Transverse colon (tissue), 4 donors: ENCODE results near the gene IFNG-AS1. TPM values are rescaled to one million over a fixed set of nuclear protein-coding genes. Genes with fewer than 3 reads are reported as not detected.
A peak's percentile ranks its signal among the peaks of the same experiment; 100 is the strongest.

Source experiments
- DNase-seq: peaks from one replicate; pipeline ENCODE4 v3.0.0-alpha.2; 2019
- H3K27ac ChIP-seq, 4 donors: fragments of 200-600 bp; sonication (generic); 2 replicates each; pipeline ENCODE4 v1.5.1; 2016 to 2018; ENCODE audit warnings: inconsistent platforms in 4 of 4
- H3K27me3 ChIP-seq: fragments of 200-600 bp; sonication (generic); 2 replicates; pipeline ENCODE4 v1.5.1; 2017; ENCODE audit warnings: inconsistent platforms
- H3K36me3 ChIP-seq, 4 donors: fragments of 200-600 bp; sonication (generic); 2 replicates each; pipeline ENCODE4 v1.5.1; 2017 to 2019; ENCODE audit warnings: inconsistent platforms in 4 of 4
- H3K4me1 ChIP-seq, 4 donors: fragments of 200-600 bp; sonication (generic); 2 replicates each; pipeline ENCODE4 v1.5.1; 2017 to 2020; ENCODE audit warnings: inconsistent platforms in 4 of 4
- H3K4me3 ChIP-seq, 4 donors: fragments of 200-600 bp; sonication (generic); 1 replicate in 1 of 4; 2 replicates in 3 of 4; pipeline versions ENCODE4 v1.5.1 to v1.6.1; 2017 to 2019; ENCODE audit warnings: inconsistent platforms in 4 of 4
- H3K9me3 ChIP-seq, 2 donors: fragments of 200-600 bp; sonication (generic); 2 replicates each; pipeline ENCODE4 v1.5.1; 2017 to 2019; ENCODE audit warnings: inconsistent platforms in 2 of 2
- EP300 ChIP-seq: sonication (generic); formaldehyde crosslinking; IDR thresholded peaks from one replicate; pipeline ENCODE4 v1.6.1; 2017; ENCODE audit warnings: antibody characterized with exemption, low read depth
- POLR2A ChIP-seq: fragments of 450-650 bp; IDR thresholded peaks from one replicate; pipeline ENCODE4 v1.6.1; 2016; ENCODE audit warnings: antibody characterized with exemption, mild to moderate bottlenecking, moderate library complexity
- POLR2AphosphoS5 ChIP-seq, 3 donors: sonication (generic); formaldehyde crosslinking; IDR thresholded peaks; one replicate each; pipeline ENCODE4 v1.6.1; 2016; ENCODE audit warnings: antibody characterized with exemption in 3 of 3
- WGBS, 2 donors: methylation state at CpG; one replicate each; pipeline ENCODE4 v1.1.5; 2018; ENCODE audit warnings: low coverage in 1 of 2; 5-methylcytosine and 5-hydroxymethylcytosine counted together
- in situ Hi-C, 4 donors: fragments of 200-750 bp; cut with MboI; loops; one replicate each; pipeline versions ENCODE4 v1.15.0 to v1.15.1; 2017; ENCODE audit warnings: low sequenced_read_pairs in 3 of 4, low pct_ligation_motif_present in 1 of 4, low pct_unique_long_range_greater_than_20kb in 1 of 4
- intact Hi-C: fragments of 100-400 bp; cut with DNase I; formaldehyde crosslinking; loops from one replicate; pipeline ENCODE4 v1.15.1; 2023; ENCODE audit warnings: low total_unique reads
- total RNA-seq, 4 donors: library from RNA; depleted of rRNA; stranded (reverse); fragments of >200 nt; gene quantifications; one replicate each; pipeline ENCODE4 v1.1.0, GENCODE V29; 2016
- TF ChIP-seq, protein P1 (sequence below), 5 experiments: fragments of 200-600 bp in 3 of 5; fragments of 450-650 bp in 2 of 5; sonication (generic) in 3 of 5; IDR thresholded peaks; 1 replicate in 2 of 5; 2 replicates in 3 of 5; pipeline ENCODE4 v1.5.1; 2016 to 2017; ENCODE audit warnings: antibody characterized with exemption in 5 of 5, inconsistent platforms in 3 of 5, mild to moderate bottlenecking in 2 of 5, moderate library complexity in 1 of 5

The IFNG-AS1 gene
- total RNA-seq, 4 donors from 2014 or later, result 0.68 to 7.1 TPM; not detected in 2

DNA sequence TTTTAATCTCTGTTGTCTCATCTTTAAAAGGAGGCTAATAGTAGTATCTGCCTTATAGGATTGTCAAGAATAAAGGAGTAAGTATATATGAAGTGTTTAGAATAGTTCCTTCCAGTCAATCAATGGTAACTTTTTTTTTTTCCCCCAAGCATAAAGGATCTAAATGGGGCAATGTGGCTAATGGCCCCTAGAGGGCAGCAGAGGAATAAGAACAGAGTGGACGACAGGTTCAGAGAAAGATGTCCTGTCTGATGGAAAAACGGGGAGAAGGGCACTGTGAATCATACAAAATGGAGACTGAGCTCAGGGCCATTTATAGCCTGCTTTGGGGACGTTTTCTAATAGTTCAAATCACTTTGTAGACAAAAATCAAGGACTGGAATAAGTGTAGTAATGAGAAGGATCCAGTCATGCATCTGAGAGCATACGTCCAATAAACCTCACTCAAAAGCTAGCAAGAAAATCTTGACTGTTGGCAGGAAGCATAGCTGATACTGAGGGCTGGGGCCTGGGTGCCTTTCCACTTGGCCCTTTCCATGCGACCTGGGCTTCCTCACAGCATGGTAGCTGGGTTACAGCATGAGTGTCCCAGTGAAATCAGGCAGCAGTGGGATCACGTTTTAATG, 51.3 kb downstream of the IFNG-AS1 start:
- no peaks in the 10 kb centered on the region for H3K36me3 ChIP-seq
- peak; percentile 63 for DNase-seq
- H3K9me3 ChIP-seq, result no peaks in the 10 kb centered on the region
- intact Hi-C loops, result no loop called here
- TF ChIP-seq POLR2A (no peak), POLR2AphosphoS5 (IDR thresholded peaks at IDR 0.05) (no peak), EP300 (no peak)
- TF ChIP-seq, protein P1, sequence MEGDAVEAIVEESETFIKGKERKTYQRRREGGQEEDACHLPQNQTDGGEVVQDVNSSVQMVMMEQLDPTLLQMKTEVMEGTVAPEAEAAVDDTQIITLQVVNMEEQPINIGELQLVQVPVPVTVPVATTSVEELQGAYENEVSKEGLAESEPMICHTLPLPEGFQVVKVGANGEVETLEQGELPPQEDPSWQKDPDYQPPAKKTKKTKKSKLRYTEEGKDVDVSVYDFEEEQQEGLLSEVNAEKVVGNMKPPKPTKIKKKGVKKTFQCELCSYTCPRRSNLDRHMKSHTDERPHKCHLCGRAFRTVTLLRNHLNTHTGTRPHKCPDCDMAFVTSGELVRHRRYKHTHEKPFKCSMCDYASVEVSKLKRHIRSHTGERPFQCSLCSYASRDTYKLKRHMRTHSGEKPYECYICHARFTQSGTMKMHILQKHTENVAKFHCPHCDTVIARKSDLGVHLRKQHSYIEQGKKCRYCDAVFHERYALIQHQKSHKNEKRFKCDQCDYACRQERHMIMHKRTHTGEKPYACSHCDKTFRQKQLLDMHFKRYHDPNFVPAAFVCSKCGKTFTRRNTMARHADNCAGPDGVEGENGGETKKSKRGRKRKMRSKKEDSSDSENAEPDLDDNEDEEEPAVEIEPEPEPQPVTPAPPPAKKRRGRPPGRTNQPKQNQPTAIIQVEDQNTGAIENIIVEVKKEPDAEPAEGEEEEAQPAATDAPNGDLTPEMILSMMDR (IDR thresholded peaks at IDR 0.05), result peak; percentile 66 to 87 (median 82)
- in situ Hi-C loops, result loop anchor here in 2 of 4 donors (25.0 kb wide), 1 partner anchor 272 kb away; no protein-coding TSS in a partner anchor
- 30% methylated on average over 6 of the region's 6 CpGs; no CpG with 5 or more reads in 1 of the 2 donors for WGBS, 2 donors
- no peaks in the 10 kb centered on the region for H3K4me1 ChIP-seq
- no peak overlapping the region for H3K4me3 ChIP-seq
- no peak overlapping the region for H3K27ac ChIP-seq
- H3K27me3 ChIP-seq, result no peaks in the 10 kb centered on the region

DNA sequence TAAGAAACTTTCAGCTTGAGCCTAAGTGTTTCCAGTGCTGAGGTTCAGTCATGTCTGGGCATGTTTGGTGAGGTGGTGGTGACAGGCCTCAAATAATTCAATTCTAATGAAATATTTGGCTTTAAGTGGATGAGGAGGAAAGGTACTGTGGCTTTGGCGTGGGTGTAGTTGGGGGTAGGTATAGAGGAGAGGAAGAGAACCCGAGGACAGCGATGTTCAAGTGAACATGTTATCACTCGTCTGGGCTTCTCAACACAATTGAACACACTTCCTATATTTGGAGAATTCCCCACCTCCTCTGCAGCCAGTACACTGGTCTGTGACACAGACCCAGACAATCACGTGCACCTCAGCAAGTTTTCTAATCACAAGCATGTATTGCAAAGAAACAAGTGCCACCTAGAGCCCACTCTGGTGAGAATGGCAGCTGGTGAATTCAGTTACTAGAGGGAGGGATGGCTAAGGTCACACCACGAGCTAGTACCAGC, 53.0 kb downstream of the IFNG-AS1 start:
- Histone ChIP-seq H3K27ac (no peak overlapping the region), H3K36me3 (no peaks in the 10 kb centered on the region), H3K4me1 (no peaks in the 10 kb centered on the region), H3K4me3 (no peak overlapping the region), H3K9me3 (no peaks in the 10 kb centered on the region), H3K27me3 (no peaks in the 10 kb centered on the region)
- in situ Hi-C loops, result loop anchor here in 2 of 4 donors (25.0 kb wide), 1 partner anchor 270 kb away; no protein-coding TSS in a partner anchor
- intact Hi-C loops, result no loop called here
- WGBS, 2 donors, result 66 to 70% methylated on average over 3 to 6 of the region's 6 CpGs
- TF ChIP-seq POLR2A, result no peak
- no peak for TF ChIP-seq EP300
- no peak for TF ChIP-seq POLR2AphosphoS5 (IDR thresholded peaks at IDR 0.05)
- TF ChIP-seq, protein P1 (IDR thresholded peaks at IDR 0.05), result no peak
- DNase-seq, result no peak

DNA sequence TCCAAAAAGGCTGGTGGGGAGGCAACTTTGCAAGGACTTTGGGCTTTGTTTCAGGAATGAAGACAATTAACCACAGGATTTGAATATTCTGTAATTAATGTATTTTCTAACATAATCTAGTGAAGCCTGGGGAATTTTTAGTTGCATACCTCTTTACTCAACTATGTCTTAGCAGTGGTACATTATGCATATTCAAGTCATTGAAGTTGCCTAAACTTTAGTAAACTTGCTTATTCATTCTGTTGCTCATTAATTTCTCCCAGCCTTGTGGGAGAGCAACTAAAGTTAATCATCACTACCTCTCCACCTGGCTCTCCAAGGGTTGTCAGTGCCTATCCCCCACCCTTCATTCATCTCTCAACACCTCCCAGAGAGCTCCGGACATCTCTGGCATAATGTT, 54.2 kb downstream of the IFNG-AS1 start:
- no peaks in the 10 kb centered on the region for H3K4me1 ChIP-seq
- 78 to 84% methylated on average over 1 of the region's 1 CpG for WGBS, 2 donors
- H3K4me3 ChIP-seq, result no peak overlapping the region
- no peaks in the 10 kb centered on the region for H3K36me3 ChIP-seq
- no peaks in the 10 kb centered on the region for H3K9me3 ChIP-seq
- DNase-seq, result no peak
- no peaks in the 10 kb centered on the region for H3K27me3 ChIP-seq
- TF ChIP-seq EP300 (no peak), POLR2A (no peak), POLR2AphosphoS5 (IDR thresholded peaks at IDR 0.05) (no peak)
- TF ChIP-seq, protein P1 (IDR thresholded peaks at IDR 0.05), result no peak
- intact Hi-C loops (no loop called here), in situ Hi-C loops (loop anchor here in 2 of 4 donors (25.0 kb wide), 1 partner anchor 269 kb away; no protein-coding TSS in a partner anchor)
- no peak overlapping the region for H3K27ac ChIP-seq

DNA sequence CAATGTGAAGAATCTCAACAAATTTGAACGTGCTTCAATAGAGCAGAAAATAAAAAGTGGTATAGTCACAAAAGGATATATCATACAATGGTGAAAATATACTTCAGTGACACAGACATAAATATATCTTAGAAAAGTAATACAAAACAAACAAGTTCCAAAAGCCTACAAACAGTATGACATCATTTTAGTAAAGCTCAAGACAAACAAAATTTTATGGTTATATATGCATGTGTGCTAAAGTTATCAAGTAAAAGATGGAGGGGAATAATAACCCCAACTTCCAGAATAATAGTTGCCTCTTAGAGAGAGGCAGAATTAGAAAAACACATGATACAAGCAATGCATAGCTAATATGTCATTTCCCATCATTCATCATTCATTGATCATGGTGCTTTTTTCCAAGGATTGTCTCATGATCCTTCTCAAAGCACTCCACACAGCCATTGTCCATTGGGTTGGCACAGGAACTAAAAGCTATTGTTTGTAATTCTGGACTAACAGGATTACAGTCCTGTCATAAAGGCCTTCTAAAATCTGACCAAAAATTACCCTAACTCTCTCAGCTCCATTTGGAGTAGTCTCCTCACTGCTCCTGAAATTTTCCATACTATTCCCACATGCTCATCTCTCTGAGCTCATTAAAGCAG, 59.5 kb downstream of the IFNG-AS1 start:
- no peaks in the 10 kb centered on the region for H3K4me1 ChIP-seq
- intact Hi-C loops, result no loop called here
- H3K36me3 ChIP-seq, result no peaks in the 10 kb centered on the region
- H3K27me3 ChIP-seq, result no peaks in the 10 kb centered on the region
- no peaks in the 10 kb centered on the region for H3K9me3 ChIP-seq
- DNase-seq, result no peak
- no peak overlapping the region for H3K4me3 ChIP-seq
- in situ Hi-C loops, result loop anchor here in 2 of 4 donors (25.0 kb wide), 1 partner anchor 264 kb away; no protein-coding TSS in a partner anchor
- WGBS, 2 donors, result 88 to 93% methylated on average over 1 of the region's 1 CpG
- TF ChIP-seq EP300 (no peak), POLR2A (no peak), POLR2AphosphoS5 (IDR thresholded peaks at IDR 0.05) (no peak)
- TF ChIP-seq, protein P1 (IDR thresholded peaks at IDR 0.05), result no peak
- H3K27ac ChIP-seq, result no peak overlapping the region
